A549 treated with Hydrocortisone at 1 μM for 4 hours (cell line): ENCODE results near the gene ZNF527. TPM values are rescaled to one million over a fixed set of nuclear protein-coding genes. Genes with fewer than 3 reads are reported as not detected.

Experiments
- total RNA-seq: library from RNA; stranded (reverse); fragments of 200-300 nt; extraction: Qiagen RNA extraction; gene quantifications from 5 replicates; pipeline ENCODE4 v1.2.3, GENCODE V29; 2022

ZNF527 gene
- total RNA-seq: 2.4 to 4.4 TPM (median 3.0 TPM) in 5 replicates

DNA sequence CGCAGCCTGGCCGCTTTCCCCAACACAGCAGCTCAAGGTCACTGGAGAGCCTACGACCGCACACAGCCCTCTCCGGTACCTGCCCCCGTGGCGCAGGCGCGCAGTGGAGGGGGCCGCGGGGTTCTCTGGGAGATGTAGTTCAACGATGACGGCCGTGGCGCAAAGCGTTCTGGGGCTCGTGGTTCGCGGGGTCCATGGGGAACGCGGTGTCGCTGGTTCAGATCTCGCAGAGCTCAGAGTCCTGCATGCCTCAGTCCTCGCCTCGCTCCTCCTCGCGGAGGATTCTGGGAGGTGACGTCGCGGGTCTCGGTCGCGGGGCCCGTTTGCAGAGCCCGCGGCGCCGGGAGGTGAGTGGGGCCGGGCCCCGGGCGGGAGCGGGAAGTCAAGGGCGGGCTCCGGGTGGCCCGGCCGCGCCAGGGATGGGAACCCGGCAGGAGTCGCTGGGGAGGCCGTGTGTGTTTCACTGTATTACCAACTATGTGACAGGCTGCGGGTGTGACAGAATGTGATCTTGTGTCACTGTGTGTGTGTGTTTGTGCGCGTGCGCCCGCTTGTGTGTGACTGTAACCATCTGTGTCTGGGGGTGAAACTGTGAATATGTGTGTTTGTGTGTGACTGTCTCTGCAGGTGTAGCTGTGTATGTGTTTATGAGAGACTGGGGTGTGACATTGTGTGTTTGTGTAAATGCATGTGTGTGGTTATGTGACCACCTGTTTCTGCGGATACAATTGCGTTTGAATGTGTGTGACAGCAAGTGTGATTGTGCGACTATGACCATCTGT lies at the start of gene ZNF527:
TSS of gene ZNF527 (plus strand) at position 220 of the 782 bp plus-strand sequence. CDS start 3,100 bp downstream, outside the sequence.

Other genes with a start within 250 kb of the ZNF527 start
- 5.2 to 6.5 TPM (median 5.9 TPM) in 5 replicates for gene ZNF585A, start 198.4 kb upstream of the ZNF527 start, total RNA-seq
- 2.2 to 3.6 TPM (median 3.0 TPM) in 5 replicates for gene ZNF585B, start 160.6 kb upstream of the ZNF527 start, total RNA-seq
- 6.7 to 7.4 TPM (median 7.0 TPM) in 5 replicates for gene ZNF383, start 152.9 kb upstream of the ZNF527 start, total RNA-seq
- 4.0 to 6.1 TPM (median 4.9 TPM) in 5 replicates for gene ZNF569, start 96.3 kb downstream of the ZNF527 start, total RNA-seq
- 2.5 to 4.7 TPM (median 3.9 TPM) in 5 replicates for gene ZNF570, start 98.3 kb downstream of the ZNF527 start, total RNA-seq
- gene ZNF793, start 135.8 kb downstream of the ZNF527 start, total RNA-seq: 0.02 to 0.09 TPM (median 0.03 TPM) in 4 of 5 replicates, not detected in the other
- gene ZNF571, start 223.7 kb downstream of the ZNF527 start, total RNA-seq: 0.70 to 1.6 TPM (median 1.2 TPM) in 5 replicates
- gene ZNF540, start 223.8 kb downstream of the ZNF527 start, total RNA-seq: 0.03 to 0.23 TPM in 2 of 5 replicates, not detected in the others